Measurements from ENCODE around the gene TRAPPC4. TPM values are rescaled to one million over a fixed set of nuclear protein-coding genes. Genes with fewer than 3 reads are reported as not detected.

TRAPPC4 gene

GRCh38 chr11:119067371-119068222 is 49.0 kb downstream of the TRAPPC4 start, which contains the start of gene VPS11:
Gene VPS11, plus strand, starts transcription at chr11:119067818. Its CDS starts 6 bp downstream, at chr11:119067824.
- Histone ChIP-seq H3K4me3 (replicated peaks; ENCODE audit: insufficient read depth, low read length) (peak within 1 kb of the TSS; percentile 80), H3K27ac (replicated peaks) (peak within 1 kb of the TSS; percentile 86), H3K27me3 (ENCODE audit: insufficient read depth, poor library complexity, severe bottlenecking) (no peaks in the 10 kb centered on the region)
- peak; percentile 96 to 98 for DNase-seq (ENCODE audit: low read depth in 1 of 2, low spot score in 1 of 2)
- TF ChIP-seq GABPA (IDR thresholded peaks at IDR 0.05; ENCODE audit: low read depth) = peak; percentile 51
- no peak for TF ChIP-seq CTCF (IDR thresholded peaks at IDR 0.05; ENCODE audit: insufficient read depth, low read length)
- TF ChIP-seq REST (IDR thresholded peaks at IDR 0.05; ENCODE audit: insufficient replicate concordance, low read depth) = peak; percentile 61
- peak; percentile 41; the same call in 1 of the 2 replicates for TF ChIP-seq SPI1 (IDR thresholded peaks at IDR 0.05; ENCODE audit: borderline replicate concordance, low read depth)
- peak; percentile 67; the same call in 1 of the 2 replicates for TF ChIP-seq POLR2AphosphoS5 (IDR thresholded peaks at IDR 0.05; ENCODE audit: low read depth)

Small RNA genes within 50 kb of the gene (microRNA-seq; reads per million reads assigned to microRNA genes)
- gene MIR3656 = not detected

All from HL-60 (cell line).